GM19324 (cell line): Measurements from ENCODE around the gene P2RY6.

Source experiments
- ATAC-seq: cut with Tn5 transposase; IDR thresholded peaks from one replicate; pipeline ENCODE4 v1.9.1; 2021; ENCODE audit warnings: mild to moderate bottlenecking, moderate library complexity; ENCODE audit not compliant: unreplicated experiment, low FRiP score

Gene P2RY6

DNA sequence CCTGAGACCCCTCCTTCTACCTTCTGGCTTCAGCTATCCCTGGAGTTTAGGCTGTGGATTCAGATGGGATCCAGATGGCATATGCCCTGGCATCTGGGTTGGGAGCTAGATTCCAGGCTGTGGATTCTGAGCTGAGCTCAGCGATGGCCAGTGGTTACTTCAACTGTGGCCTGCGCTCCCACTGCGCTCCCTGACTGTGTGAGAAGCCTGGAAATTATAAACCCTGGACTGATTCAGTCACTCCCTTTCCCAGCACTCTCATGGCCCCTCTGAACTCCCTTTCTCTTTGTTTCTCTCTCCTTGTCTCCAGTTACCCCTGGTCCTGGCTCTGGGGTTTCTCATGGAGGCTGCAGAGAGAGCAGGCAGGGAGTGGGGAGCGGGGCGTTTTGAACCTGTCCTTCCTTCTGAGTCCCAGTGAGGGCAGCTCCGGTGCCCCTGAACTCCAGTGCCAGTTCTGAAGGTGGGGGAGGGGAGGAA is 40.8 kb downstream of the P2RY6 start:
- ATAC-seq = no peak

DNA sequence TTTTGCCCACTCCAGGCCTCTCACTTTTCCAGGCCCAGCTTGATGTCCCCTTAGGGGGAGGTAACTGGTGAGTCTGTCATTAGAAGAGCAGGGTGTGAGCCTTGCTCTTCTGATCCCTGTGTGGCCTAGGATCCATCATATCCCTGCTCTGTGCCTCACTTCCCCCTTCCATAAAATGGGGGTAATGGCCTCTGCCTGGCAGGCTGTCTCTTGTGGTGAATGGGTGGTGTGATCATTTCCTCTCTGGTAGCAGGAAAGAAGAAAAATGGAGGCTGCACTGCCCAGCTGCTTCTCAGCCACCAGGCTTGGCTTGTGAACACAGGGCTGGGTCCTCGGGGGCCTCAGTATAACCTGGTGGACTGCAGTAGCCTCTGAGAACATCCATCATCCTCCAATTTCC is 41.5 kb downstream of the P2RY6 start:
- no peak for ATAC-seq

DNA sequence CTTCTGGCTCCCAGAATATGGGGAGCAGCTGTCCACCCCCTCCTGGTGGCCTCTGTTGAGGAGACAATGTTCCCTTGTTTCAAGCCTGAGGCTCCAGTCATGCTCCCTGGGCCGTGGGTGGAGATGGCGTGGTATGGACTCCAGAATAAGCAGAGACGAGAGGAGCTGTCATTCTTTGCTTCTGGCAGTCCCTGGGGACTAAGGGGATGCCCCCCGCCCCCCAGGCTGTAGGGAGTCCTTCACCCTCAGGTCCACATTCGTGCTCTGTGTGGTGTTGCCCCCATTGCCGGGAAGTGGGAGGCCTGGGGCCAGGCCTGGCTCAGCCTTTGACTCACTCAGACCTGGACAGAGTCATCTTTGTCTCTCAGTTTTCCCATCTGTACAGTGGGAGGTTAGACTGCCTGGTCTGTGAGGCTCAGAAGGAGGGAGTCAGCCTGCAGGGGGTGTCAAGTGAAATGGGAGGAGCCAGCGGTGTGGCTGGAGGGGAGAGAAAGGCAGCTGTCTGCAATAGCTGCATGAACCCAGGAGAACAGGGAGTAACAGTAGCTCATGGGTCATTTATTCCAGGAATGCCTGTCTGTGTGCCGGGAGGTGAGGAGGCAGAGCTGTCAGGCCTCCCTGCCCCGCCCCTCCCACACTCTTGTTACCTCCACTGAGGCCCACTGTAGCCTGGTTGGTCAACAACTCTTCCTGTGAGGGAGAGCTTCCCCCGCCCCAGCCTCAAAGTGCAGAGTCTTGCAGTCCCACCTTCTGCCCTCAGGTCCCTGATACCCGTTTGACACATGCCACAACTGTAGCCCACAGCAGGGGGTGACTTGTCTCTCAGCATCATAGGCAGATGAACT is 42.2 kb downstream of the P2RY6 start:
- ATAC-seq = no peak

DNA sequence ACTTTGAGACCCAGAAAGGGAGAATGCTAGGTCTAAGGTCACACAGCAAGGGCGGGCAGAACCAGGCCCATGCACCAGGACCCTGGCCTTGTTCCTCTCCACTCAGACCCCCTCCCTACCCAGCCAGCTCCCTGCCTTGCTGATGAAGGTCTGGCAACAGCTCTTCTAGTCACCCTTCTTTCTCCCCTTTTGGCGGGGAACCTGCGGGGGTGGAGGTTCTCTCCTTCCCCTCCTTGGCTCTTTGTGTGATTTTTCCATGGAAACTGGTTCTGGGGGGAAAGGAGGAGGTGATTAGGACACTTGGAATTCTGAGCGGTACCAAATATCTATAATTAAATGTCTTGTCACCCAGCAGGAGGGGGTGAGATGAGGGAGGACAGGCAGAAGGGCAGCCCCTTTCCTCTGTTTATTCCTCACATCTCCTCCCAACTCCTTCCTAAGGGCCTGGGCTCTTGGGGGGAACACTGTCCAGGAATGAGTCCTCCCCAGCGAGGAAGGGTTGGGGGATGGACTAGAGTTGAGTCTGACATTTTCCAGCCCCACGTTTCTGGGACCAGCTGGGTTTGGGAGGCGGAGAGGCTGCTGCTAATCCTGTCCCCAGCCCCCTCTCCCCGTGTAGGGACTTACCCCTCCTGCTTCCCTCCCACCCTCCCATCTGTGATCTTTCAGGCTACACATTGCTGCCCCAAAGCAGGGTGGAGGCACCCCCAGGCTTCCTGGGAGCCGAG is 43.3 kb downstream of the P2RY6 start:
- no peak for ATAC-seq

DNA sequence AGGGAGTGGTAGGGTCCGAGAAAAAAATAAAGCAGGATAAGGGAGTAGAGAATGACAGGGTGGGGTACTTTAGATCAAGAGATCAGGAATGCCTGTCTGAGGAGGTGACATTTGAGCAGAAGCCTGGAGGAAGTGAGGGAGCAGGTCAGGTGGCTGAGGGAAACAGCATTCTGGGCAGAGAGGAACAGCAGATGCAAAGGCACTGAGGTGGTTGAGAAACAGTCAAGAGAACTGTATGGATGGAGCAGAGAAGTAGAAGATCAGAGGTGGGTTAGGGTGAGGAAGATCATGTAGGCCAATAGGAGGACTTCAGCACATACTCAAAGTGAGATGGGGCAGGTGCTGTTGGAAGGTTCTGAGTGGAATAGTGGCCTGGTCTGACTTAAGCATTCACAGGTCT is 44.3 kb downstream of the P2RY6 start:
- ATAC-seq = no peak

DNA sequence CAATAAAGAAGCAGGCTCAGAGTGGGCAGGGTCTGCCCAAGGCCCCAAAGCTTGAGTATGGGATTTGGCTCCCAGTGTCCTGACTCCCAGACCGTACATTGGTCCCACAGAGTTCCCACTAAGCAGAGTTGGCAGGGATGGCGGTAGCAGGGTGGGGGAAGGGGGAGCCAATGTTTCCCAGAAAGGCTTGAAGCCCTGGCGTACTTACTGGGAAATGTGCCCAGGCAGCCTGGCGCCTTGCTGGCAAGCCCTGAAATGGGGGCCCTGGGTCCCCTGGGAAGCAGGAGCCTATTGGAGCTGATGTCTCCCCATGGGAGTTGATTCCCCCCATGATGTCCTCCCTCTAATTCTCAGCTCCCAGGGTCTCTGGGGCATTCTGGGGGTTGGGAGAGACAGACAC is 45.2 kb downstream of the P2RY6 start:
- ATAC-seq = no peak

DNA sequence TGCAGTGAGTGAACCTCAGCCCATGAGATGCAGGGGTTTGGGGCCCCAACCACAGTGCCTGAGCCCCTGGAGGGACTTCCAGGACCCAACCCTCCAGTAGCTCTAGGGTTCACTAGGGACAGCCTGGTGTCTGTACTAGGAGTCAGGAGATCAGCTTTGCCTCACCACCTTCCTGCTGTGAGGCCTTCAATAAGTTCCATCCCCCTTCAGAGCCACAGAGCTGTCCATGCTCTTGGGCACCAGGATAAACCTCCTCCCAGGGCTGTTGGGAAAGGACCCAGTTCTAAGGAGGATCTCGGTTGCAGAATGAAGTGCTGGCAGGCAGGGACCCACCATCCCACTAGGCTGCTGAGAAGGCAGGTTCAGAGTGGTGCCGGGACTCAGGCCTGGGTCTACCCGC is 45.7 kb downstream of the P2RY6 start:
- ATAC-seq = no peak

DNA sequence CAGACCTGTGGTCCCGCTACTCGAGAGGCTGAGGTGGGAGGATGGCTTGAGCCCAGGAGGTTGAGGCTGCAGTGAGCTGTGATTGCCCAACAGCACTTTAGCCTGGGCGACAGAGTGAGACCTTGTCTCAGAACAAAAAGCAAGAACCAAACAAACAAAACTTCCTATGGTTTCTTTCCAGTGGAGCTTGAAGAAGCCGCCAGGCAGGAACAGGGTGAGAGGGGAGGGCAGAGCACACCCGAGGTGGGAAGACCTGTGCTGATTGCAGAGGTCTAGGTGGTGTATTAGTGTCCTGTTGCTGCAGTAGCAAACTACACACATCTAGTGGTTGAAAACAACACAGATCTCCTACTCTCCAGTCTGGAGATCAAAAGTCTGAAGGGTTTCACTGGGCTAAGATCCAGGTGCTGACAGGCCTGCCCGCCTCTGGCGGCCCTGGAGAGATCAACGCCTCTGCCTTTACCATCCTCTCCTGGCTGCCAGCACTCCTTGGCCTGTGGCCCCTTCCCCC is 46.4 kb downstream of the P2RY6 start:
- ATAC-seq = no peak

DNA sequence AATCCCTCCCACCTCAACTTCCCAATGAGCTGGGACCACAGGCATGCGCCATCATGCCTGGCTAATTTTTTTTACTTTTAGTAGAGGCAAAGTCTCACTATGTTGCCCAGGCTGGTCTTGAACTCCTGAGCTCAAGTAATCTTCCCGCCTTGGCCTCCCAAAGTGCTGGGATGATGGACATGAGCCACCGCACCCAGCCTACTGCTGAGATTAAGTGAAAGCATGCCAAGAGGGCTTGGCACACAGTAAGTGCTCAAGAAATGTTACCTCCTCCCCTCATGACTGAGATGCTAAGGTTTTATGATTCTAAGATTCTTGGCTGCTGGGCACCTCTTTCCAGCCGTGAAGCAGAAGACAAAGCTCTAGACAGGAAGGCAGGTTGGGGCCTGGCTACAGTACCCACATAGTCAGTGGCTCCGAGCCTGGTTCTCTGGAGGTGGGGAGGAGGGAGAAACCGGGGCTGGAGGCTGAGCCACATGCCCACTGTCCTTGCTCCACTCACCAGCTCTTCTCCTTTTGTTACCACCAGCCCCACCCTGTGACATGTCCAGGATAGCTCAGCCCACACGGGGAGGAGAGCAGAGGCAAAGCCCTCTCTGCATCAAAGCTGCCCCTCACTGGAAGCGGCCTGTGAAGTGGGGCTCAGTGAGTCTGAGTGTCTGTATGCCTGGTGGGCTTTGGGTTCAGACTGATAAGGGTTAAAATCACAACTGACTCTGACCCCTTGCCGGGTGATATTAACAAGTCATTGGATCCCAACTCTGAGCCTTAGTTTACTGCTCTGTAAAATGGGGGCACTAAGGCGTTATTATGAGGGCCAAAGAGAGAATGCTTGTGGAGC is 48.8 kb downstream of the P2RY6 start:
- no peak for ATAC-seq

DNA sequence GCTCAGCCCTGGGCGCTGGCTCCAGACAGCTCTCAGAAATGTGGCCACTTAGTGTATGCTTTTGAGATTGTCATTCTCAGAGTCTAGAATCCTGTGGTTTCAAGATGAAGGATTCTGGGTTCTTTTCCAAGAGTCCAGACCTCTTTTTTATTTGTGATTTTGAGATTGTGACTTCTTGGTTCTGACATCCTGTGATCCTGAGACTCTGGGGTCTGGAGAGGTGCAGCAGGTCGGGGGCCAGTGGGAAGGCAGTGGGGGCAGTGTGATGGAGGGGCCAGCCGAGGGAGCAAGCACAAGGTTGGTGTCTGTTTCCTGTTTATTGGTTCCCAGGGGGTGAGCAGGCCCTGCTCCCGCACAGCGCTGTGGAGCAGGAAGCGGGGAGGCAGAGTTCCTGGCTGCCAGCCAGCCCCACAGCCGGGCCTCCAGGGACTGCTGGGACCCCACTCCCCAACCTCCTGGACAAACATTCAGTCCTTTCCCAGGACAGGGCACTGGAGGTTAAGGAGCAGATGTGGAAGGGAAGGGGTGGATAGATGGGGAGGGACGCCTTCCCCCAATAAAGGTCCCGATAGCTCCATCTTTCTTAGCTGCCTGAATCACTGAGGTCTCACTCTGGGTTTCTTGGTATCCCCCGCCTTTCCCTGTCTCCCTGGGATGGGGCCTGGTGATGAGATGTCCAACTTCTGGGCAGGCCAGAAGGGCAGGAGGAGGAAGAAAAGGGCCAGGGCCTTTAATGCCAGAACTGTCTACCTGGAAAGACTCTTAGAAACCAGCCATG is 49.7 kb downstream of the P2RY6 start:
- no peak for ATAC-seq

DNA sequence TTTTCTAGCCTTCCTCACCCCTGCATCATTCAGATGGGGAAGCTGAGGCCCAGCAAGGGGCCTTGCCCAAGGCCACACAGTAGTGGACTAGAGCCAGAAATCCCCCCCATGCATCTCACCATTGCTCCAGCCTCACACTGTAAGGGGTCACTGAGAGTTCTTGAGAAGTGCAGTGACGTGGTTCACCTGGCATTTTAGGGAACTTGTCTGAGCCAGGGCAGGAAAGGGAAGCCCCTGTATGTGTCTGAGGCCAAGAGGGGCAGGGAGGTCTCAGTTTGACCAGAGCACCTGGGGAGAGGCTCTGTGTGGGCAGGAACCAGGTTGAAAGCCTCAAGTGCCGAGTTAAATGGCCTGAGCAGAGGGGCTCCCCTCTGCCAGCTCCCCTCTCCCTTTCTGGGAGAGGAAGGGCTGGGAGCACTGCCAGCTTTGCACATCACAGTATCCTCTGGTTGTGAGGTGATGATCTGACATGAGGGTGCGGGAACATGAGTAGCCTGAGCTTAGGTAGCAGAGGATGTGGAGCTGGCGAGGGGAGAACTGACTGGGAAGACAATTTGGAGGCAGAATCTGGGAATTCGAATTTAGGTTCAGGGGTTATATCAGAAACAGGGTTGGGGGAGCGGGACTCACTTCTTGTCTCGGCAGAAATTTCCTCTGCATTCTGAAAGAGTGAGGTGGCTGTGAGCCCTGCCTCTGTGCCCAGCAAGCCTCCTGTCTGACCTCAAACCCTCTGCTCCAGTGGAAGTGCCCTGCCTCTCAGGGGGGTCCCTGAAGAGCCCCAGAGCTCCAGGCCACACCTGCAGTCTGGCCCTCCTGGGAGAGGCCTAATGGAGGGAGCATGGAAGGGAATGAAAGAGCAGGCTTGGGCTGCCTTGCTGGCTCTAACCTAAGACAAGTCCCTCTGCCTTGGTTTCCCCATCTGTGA is 50.5 kb downstream of the P2RY6 start:
- no peak for ATAC-seq

DNA sequence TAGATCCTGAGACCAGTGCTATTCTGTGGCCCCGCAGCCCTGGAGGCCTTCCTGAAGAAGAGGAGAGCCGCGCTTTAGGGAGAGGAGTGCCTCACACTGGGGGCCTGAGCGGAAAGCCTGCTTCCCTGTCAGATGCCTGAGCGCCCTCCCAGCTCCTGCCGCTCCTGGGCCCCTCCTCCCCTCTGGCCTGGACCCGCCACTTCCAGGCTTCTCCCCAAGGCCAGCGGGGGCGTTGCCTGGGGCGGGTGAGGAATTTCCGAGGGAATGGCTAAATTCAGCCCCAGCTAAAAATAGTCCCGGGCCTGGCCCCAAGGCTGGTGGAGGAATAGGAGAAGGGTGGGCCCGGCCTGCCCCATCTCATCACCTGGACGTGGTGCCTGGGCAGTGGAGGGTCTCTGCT is 51.3 kb downstream of the P2RY6 start:
- ATAC-seq = no peak

DNA sequence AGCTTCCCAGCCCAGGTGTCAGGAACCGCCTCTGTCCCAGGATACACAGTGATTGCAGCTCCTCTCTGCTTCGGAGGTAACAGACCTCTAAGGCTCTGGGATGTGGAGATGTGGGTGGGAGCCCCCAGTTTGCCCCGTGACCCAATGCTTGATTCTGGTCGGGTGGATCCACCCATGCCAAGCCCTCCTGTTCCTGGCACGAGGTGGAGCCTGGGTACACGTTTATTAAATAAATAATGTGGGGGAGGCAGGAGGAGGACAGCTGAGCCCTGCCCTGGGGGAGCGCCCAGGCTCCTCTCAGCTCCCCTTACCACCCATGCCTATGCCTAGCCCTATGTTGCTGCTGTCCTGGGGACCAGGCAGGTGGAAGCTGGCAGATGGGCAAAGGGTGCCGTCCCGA is 52.0 kb downstream of the P2RY6 start:
- no peak for ATAC-seq

DNA sequence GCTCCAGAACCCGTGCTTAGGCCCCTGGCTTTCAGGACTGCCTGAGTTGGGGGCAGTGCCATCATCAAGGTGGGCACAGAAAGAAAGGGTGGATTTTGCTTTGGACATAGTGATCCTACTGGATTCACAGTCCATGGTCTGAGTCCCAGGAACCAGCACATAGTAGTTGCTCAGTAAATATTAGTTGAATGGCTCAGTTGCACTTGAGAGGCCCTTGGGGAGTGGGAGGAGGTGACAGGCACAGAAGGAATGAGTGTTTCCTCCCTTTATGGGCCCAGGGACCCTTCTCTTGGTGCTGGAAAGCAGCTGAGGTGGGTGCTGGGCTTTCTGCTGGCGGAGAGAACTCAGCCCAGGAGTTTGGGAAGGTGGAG is 52.5 kb downstream of the P2RY6 start:
- no peak for ATAC-seq

DNA sequence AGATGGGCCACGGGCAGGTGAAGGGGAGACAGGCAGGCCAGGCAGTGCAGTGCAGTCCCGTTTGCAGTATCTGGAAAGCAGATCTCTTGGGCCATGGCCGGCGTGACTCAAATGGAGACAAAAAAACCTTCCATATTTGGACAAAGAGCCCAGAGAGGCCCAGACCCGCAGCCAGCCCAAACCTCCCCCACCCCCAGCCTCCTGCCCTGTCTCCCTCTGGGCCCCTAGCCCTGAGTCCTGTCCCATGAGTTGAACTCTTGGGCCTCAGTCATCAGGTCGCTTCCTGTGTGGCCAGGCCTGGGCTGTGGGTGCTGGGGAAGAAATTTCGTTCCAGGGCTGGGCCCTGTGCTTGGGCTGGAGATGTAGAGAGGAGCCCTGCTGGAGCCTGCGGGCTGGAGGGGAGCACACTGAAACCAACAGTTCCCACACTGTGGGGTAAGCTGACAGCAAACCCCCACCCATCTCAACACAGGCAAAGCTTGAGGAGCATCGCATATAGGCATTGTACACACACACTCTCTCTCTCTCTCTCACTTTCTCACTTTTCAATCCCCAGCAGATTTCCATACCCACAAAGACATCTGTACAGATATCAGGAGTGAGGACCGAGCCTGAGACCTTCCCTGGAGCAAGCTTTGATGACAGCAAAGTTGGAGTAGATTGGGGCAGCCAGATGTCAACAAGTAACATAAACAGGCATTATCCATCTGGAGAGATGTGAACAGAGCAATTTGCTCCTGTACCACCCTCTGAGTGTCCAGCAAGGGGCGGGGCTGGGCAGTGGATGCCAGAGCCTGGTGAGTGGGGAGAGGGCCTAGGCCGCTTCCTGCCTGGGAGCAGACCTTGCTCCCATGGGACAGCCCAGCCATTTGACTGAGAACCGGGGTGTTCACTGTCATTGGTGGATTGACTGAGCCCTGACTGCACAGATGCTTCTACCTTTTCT is 53.2 kb downstream of the P2RY6 start:
- ATAC-seq = no peak

DNA sequence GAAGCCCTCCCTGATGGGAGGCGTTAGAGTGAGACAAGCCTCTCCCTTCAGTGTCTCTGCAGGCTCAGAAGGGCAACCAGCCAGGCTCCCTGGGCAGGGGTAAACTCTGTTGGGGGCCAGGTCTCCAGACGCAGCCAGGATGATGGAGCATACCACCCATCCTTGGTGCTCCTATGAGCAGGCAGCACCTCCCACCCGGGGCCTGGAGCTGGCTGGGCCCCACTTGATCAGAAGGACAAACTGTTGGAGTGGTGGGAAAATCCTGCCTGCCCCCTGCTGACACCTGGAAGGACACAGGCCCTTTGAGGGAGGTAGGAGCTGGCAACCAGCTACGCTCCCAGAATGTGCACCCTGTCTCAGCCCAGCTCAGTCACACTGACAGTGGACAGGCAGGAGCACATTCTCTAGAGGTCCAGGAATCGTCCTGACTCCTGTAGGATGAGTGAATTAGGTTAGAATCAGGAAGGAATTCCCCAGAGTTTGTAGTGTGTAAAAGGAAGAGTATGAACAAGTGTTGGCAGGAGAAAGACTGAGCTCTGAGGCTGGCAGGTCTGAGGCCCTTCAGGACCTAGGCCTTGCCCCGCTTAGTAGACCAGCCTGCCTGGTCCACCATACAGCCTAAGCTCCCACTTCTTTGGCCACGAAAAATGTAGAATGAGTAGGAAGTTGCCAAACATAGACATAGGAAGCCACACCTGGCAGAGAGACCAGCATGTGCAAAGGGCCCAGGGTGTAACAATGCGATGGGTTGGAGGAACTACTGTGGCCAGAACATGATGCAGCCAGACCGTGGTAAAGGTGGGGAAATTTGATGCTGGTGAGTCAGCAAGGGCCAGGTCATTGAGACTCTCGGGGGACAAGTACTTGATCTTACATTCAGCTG is 55.0 kb downstream of the P2RY6 start:
- ATAC-seq = no peak

DNA sequence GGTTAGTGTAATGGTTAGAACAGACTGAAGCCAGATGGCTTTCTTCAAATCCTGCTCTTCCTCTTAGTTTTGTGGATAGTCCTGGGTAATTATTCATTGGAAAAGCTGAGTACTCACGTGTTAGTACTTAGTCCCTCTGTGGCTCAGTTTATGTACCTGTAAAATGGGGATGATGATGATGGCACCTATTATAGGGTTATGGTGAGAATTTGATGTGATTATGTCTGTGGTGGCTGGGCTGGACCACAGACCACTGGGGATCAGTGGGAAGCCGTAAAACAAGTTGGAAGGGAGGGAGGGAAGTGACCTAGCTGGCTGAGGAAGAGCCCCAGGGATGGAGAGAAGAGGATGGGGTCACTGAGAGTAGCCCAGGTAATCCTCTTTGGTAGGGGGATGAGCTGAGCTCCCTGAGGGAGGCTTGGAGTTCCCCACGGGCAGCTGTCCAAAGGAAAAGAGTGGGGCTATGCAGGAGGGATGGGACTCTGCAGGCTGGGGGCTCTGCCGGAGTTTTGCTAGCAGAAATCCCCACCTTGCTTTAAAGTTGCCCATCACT is 55.8 kb downstream of the P2RY6 start:
- no peak for ATAC-seq
